ENCODE measurements around the gene NUBPL.
A peak's percentile ranks its signal among the peaks of the same experiment; 100 is the strongest.

NUBPL gene

GRCh38 chr14:31561155-31561846, at the start of gene NUBPL:
Gene NUBPL, plus strand, starts transcription at chr14:31561404. Its CDS starts 36 bp downstream, at chr14:31561440.
- H3K9me3 ChIP-seq (ENCODE audit: control insufficient read depth, low read depth, low read length) = no peaks in the 10 kb centered on the region
- peak within 1 kb of the TSS; percentile 66 for H3K27ac ChIP-seq (ENCODE audit: low read length)
- H3K9ac ChIP-seq (ENCODE audit: low read length) = peak within 1 kb of the TSS; percentile 91

DNA sequence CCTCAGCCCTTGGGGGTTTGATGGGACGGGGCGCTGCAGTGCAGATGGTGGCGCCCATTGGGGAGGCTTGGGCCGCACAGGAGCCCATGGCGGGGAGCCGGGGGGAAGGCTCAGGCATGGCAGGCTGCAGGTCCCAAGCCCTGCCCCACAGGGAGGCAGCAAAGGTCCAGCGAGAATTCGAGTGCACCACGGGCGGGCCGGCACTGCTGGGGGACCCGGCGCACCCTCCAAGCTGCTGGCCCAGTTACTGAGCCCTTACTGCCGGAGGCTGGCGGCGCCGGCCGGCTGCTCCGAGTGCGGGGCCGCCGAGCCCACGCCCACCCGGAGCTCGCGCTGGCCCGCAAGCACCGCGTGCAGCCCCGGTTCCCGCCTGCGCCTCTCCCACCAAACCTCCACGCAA, 34.1 kb upstream of the NUBPL start:
- Histone ChIP-seq H3K4me1 (ENCODE audit: control insufficient read depth, low read depth, low read length) (no peaks in the 10 kb centered on the region), H3K27ac (ENCODE audit: low read length) (no peak overlapping the region), H3K36me3 (ENCODE audit: control insufficient read depth, low read depth, low read length) (no peaks in the 10 kb centered on the region), H3K27me3 (ENCODE audit: control insufficient read depth, insufficient read depth, low read length) (no peaks in the 10 kb centered on the region), H3K9ac (ENCODE audit: low read length) (no peak overlapping the region), H3K4me3 (ENCODE audit: low read length) (no peak overlapping the region), H3K9me3 (ENCODE audit: control insufficient read depth, low read depth, low read length) (no peaks in the 10 kb centered on the region)

More at GRCh38 chr14:31561155-31561846, at the start of gene NUBPL:
- Histone ChIP-seq H3K27me3 (ENCODE audit: control insufficient read depth, insufficient read depth, low read length) (no peaks in the 10 kb centered on the region), H3K4me3 (ENCODE audit: low read length) (peak within 1 kb of the TSS; percentile 97), H3K36me3 (ENCODE audit: control insufficient read depth, low read depth, low read length) (no peaks in the 10 kb centered on the region), H3K4me1 (ENCODE audit: control insufficient read depth, low read depth, low read length) (peaks cover 3% of the 10 kb centered on the region)

DNA sequence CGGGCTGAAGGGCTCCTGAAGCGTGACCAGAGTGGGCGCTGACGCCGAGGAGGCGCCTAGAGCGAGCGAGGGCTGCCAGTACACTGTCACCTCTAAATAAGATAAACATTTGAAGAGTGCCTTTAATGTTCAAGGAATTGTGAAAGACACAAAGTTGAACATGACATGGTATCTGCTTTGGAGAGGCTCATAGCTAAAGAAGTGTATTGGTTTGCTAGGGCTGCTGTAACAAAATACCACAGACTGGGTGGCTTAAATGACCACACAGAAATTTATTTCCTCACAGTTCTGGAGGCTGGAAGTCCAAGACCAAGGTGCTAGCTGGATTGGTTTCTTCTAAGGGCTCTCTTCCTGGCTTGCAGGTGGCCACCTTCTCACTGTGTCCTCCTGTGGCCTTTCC, 33.7 kb upstream of the NUBPL start:
- Histone ChIP-seq H3K4me1 (ENCODE audit: control insufficient read depth, low read depth, low read length) (no peaks in the 10 kb centered on the region), H3K9ac (ENCODE audit: low read length) (no peak overlapping the region), H3K36me3 (ENCODE audit: control insufficient read depth, low read depth, low read length) (no peaks in the 10 kb centered on the region), H3K27me3 (ENCODE audit: control insufficient read depth, insufficient read depth, low read length) (no peaks in the 10 kb centered on the region), H3K27ac (ENCODE audit: low read length) (no peak overlapping the region), H3K9me3 (ENCODE audit: control insufficient read depth, low read depth, low read length) (no peaks in the 10 kb centered on the region), H3K4me3 (ENCODE audit: low read length) (no peak overlapping the region)

DNA sequence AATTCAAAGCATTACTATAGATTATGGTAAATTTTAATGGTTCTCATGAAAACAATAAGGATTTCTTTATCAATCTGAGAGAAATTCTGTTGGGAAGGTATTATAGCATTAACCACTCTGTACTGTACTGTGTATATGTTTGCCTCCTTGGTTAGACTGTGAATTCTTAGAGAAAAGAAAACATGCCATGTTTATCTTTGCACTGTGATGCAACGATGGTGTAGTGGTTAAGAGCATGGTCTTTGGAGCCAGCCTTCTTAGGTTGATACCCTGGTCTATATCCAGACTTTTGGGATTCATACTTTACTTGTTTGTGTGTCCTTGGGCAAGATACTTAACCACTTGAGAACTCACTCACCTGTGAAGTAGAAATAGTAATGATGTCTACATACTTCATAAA, 32.2 kb upstream of the NUBPL start:
- no peak overlapping the region for H3K27ac ChIP-seq (ENCODE audit: low read length)
- H3K4me3 ChIP-seq (ENCODE audit: low read length) = no peak overlapping the region
- no peaks in the 10 kb centered on the region for H3K4me1 ChIP-seq (ENCODE audit: control insufficient read depth, low read depth, low read length)
- no peaks in the 10 kb centered on the region for H3K9me3 ChIP-seq (ENCODE audit: control insufficient read depth, low read depth, low read length)
- H3K27me3 ChIP-seq (ENCODE audit: control insufficient read depth, insufficient read depth, low read length) = no peaks in the 10 kb centered on the region
- no peak overlapping the region for H3K9ac ChIP-seq (ENCODE audit: low read length)
- no peaks in the 10 kb centered on the region for H3K36me3 ChIP-seq (ENCODE audit: control insufficient read depth, low read depth, low read length)

DNA sequence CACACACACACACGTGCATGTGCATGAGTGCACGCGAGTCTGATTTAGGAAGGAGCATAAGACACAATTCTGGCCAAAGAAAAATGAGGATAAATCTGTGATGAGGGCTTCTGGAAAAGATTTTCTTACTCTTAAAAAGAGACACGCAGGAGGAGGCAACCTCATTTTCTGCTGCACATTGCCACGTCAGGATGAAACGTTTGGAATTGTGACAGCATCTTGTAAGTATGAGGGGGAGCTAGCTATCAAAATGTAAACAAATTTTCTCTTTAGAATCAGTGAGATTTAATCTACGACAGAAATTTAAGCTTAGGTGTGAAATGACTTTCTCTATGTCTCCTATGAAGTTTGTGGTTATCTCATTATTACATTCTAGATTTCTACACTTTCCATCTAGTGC, 31.1 kb upstream of the NUBPL start:
- Histone ChIP-seq H3K9me3 (ENCODE audit: control insufficient read depth, low read depth, low read length) (no peaks in the 10 kb centered on the region), H3K27ac (ENCODE audit: low read length) (no peak overlapping the region), H3K4me1 (ENCODE audit: control insufficient read depth, low read depth, low read length) (no peaks in the 10 kb centered on the region), H3K27me3 (ENCODE audit: control insufficient read depth, insufficient read depth, low read length) (no peaks in the 10 kb centered on the region), H3K4me3 (ENCODE audit: low read length) (no peak overlapping the region), H3K36me3 (ENCODE audit: control insufficient read depth, low read depth, low read length) (no peaks in the 10 kb centered on the region), H3K9ac (ENCODE audit: low read length) (no peak overlapping the region)

GRCh38 chr14:31536201-31536960, 24.8 kb upstream of the NUBPL start:
- Histone ChIP-seq H3K9ac (ENCODE audit: low read length) (no peak overlapping the region), H3K4me1 (ENCODE audit: control insufficient read depth, low read depth, low read length) (no peaks in the 10 kb centered on the region), H3K9me3 (ENCODE audit: control insufficient read depth, low read depth, low read length) (no peaks in the 10 kb centered on the region), H3K4me3 (ENCODE audit: low read length) (no peak overlapping the region), H3K27me3 (ENCODE audit: control insufficient read depth, insufficient read depth, low read length) (no peaks in the 10 kb centered on the region), H3K27ac (ENCODE audit: low read length) (no peak overlapping the region), H3K36me3 (ENCODE audit: control insufficient read depth, low read depth, low read length) (no peaks in the 10 kb centered on the region)

GRCh38 chr14:31541702-31542101, 19.5 kb upstream of the NUBPL start:
- no peak overlapping the region for H3K27ac ChIP-seq (ENCODE audit: low read length)
- no peak overlapping the region for H3K9ac ChIP-seq (ENCODE audit: low read length)
- no peak overlapping the region for H3K4me3 ChIP-seq (ENCODE audit: low read length)
- no peaks in the 10 kb centered on the region for H3K9me3 ChIP-seq (ENCODE audit: control insufficient read depth, low read depth, low read length)
- no peaks in the 10 kb centered on the region for H3K4me1 ChIP-seq (ENCODE audit: control insufficient read depth, low read depth, low read length)
- no peaks in the 10 kb centered on the region for H3K27me3 ChIP-seq (ENCODE audit: control insufficient read depth, insufficient read depth, low read length)
- H3K36me3 ChIP-seq (ENCODE audit: control insufficient read depth, low read depth, low read length) = no peaks in the 10 kb centered on the region

DNA sequence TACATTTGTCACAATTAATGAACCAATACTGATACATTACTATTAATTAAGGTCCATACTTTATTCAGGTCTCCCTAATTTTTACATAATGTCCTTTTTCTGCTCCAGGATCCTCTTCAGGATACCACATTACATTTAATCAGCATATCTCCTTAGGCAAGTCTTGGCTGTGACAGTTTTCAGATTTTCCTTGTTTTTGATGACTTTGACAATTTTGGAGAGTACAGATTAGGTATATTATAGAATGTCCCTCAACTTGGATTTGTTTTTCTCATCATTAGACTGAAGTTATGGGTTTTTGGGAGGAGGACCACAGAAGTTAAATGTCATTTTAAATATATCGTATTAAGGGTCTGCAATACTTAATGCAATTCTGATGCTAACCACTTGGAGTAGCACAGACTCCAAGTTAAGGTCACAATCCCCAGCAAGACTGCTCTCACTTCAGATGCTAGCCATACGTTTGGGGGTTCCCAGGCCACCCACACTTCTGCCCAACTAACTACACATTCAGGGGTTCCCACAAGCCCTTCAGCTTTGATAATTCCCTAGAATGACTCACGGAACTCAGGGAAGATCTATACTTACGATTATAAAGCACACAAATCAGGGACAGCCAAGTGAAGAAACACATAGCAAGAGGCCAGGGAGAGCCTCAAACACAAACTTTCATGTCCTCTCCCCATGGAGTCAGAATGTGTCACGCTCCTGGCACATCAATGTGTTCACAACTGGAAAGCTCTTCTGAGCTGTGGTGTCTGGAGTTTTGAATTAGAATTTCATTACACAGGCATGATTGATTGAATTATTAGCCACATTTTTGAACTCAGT, 17.0 kb upstream of the NUBPL start:
- no peaks in the 10 kb centered on the region for H3K4me1 ChIP-seq (ENCODE audit: control insufficient read depth, low read depth, low read length)
- H3K4me3 ChIP-seq (ENCODE audit: low read length) = no peak overlapping the region
- H3K9ac ChIP-seq (ENCODE audit: low read length) = no peak overlapping the region
- no peaks in the 10 kb centered on the region for H3K27me3 ChIP-seq (ENCODE audit: control insufficient read depth, insufficient read depth, low read length)
- no peak overlapping the region for H3K27ac ChIP-seq (ENCODE audit: low read length)
- no peaks in the 10 kb centered on the region for H3K36me3 ChIP-seq (ENCODE audit: control insufficient read depth, low read depth, low read length)
- H3K9me3 ChIP-seq (ENCODE audit: control insufficient read depth, low read depth, low read length) = no peaks in the 10 kb centered on the region

DNA sequence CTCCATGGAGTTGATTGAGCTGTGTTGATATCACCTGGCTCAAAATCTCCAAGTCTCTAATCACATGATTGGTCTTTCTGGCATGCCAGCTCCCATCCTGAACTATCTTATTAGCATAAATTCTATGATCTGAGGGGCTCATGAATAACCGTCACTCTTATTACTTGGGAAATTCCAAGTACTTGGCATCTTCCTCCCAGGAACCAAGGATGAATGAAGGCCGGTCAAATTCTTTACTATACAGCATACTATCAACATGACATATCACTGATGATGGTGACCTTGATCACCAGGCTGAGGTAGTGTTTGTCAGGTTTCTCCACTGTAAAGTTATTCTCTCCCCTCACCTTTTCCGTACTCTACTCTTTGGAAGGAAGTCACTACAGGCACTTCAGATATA, 16.4 kb upstream of the NUBPL start:
- no peak overlapping the region for H3K4me3 ChIP-seq (ENCODE audit: low read length)
- H3K36me3 ChIP-seq (ENCODE audit: control insufficient read depth, low read depth, low read length) = no peaks in the 10 kb centered on the region
- no peaks in the 10 kb centered on the region for H3K4me1 ChIP-seq (ENCODE audit: control insufficient read depth, low read depth, low read length)
- no peak overlapping the region for H3K9ac ChIP-seq (ENCODE audit: low read length)
- H3K9me3 ChIP-seq (ENCODE audit: control insufficient read depth, low read depth, low read length) = no peaks in the 10 kb centered on the region
- H3K27ac ChIP-seq (ENCODE audit: low read length) = no peak overlapping the region
- H3K27me3 ChIP-seq (ENCODE audit: control insufficient read depth, insufficient read depth, low read length) = no peaks in the 10 kb centered on the region

DNA sequence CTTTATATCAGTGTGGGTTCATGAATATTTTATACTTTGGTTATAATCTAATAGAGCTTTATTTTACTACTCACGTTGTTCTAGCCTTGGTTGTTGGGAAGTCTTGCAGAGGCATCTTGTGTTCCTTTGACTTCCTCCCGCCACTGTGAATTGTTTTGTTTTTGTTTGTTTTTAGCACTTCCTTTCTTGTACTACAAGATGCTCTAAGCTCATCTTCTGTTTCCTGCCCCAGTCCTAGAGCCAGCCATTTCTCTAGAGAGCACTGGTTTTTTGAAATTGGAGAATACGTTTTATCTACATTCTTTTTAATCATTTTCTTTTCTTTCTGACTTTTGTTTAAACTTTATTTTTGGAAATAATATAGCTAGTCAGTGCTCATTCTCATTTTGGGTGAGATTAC, 15.9 kb upstream of the NUBPL start:
- Histone ChIP-seq H3K4me3 (ENCODE audit: low read length) (no peak overlapping the region), H3K27me3 (ENCODE audit: control insufficient read depth, insufficient read depth, low read length) (no peaks in the 10 kb centered on the region), H3K27ac (ENCODE audit: low read length) (no peak overlapping the region), H3K36me3 (ENCODE audit: control insufficient read depth, low read depth, low read length) (no peaks in the 10 kb centered on the region), H3K4me1 (ENCODE audit: control insufficient read depth, low read depth, low read length) (no peaks in the 10 kb centered on the region), H3K9me3 (ENCODE audit: control insufficient read depth, low read depth, low read length) (no peaks in the 10 kb centered on the region), H3K9ac (ENCODE audit: low read length) (no peak overlapping the region)

DNA sequence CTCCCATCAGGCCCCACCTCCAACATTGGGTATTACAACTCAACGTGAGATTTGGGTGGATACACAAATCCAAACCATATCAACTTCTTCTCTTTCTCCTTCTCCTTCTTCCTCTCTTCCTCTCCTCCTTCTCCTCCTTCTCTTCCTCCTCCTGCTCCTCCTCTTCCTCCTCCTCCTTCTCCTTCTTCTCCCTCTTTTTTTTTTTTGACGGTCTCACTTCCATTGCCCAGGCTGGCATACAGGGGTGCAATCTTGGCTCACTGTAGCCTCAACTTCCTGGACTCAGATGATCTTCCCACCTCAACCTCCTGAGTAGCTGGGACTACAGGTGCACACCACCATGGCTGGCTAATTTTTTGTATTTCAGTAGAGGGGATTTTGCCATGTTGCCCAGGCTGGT, 11.4 kb upstream of the NUBPL start:
- H3K9me3 ChIP-seq (ENCODE audit: control insufficient read depth, low read depth, low read length) = no peaks in the 10 kb centered on the region
- H3K9ac ChIP-seq (ENCODE audit: low read length) = no peak overlapping the region
- H3K36me3 ChIP-seq (ENCODE audit: control insufficient read depth, low read depth, low read length) = no peaks in the 10 kb centered on the region
- H3K4me1 ChIP-seq (ENCODE audit: control insufficient read depth, low read depth, low read length) = no peaks in the 10 kb centered on the region
- no peak overlapping the region for H3K27ac ChIP-seq (ENCODE audit: low read length)
- H3K4me3 ChIP-seq (ENCODE audit: low read length) = no peak overlapping the region
- H3K27me3 ChIP-seq (ENCODE audit: control insufficient read depth, insufficient read depth, low read length) = no peaks in the 10 kb centered on the region
